ENCODE data around the gene LRP1B.

The LRP1B gene

GRCh38 chr2:140401056-140401455 is 1729.8 kb downstream of the LRP1B start:
- Mint-ChIP-seq H3K27me3 (no peaks in the 10 kb centered on the region), H3K9me3 (peaks cover 13 to 14% of the 10 kb centered on the region in 2 donors), H3K27ac (no peak overlapping the region)

GRCh38 chr2:140392824-140393223 is 1738.0 kb downstream of the LRP1B start:
- no peaks in the 10 kb centered on the region for H3K9me3 Mint-ChIP-seq
- no peak for DNase-seq
- no peaks in the 10 kb centered on the region for H3K27me3 Mint-ChIP-seq
- no peaks in the 10 kb centered on the region for H3K4me1 Mint-ChIP-seq
- H3K36me3 Mint-ChIP-seq: no peaks in the 10 kb centered on the region
- H3K4me3 Mint-ChIP-seq: no peak overlapping the region
- ATAC-seq (replicated peaks): no peak
- H3K27ac Mint-ChIP-seq: no peak overlapping the region

More at GRCh38 chr2:140401056-140401455, 1729.8 kb downstream of the LRP1B start:
- Mint-ChIP-seq H3K4me1 (no peaks in the 10 kb centered on the region), H3K36me3 (no peaks in the 10 kb centered on the region), H3K4me3 (no peak overlapping the region)
- ATAC-seq (replicated peaks): no peak
- no peak for DNase-seq

GRCh38 chr2:140384946-140385345 is 1745.9 kb downstream of the LRP1B start:
- no peaks in the 10 kb centered on the region for H3K36me3 Mint-ChIP-seq
- DNase-seq (no peak), ATAC-seq (replicated peaks) (no peak)
- no peak overlapping the region for H3K27ac Mint-ChIP-seq
- H3K4me3 Mint-ChIP-seq: no peak overlapping the region
- no peaks in the 10 kb centered on the region for H3K4me1 Mint-ChIP-seq
- H3K9me3 Mint-ChIP-seq: peaks cover 0 to 1% of the 10 kb centered on the region in 2 donors
- no peaks in the 10 kb centered on the region for H3K27me3 Mint-ChIP-seq

GRCh38 chr2:140383781-140384180 is 1747.0 kb downstream of the LRP1B start:
- no peak for DNase-seq
- Mint-ChIP-seq H3K27ac (no peak overlapping the region), H3K4me1 (no peaks in the 10 kb centered on the region), H3K4me3 (no peak overlapping the region), H3K36me3 (no peaks in the 10 kb centered on the region), H3K9me3 (peaks cover 0 to 1% of the 10 kb centered on the region in 2 donors), H3K27me3 (no peaks in the 10 kb centered on the region)
- no peak for ATAC-seq (replicated peaks)

GRCh38 chr2:140376686-140377085 is 1754.1 kb downstream of the LRP1B start:
- H3K36me3 Mint-ChIP-seq: no peaks in the 10 kb centered on the region
- H3K4me3 Mint-ChIP-seq: no peak overlapping the region

GRCh38 chr2:140363131-140363530 is 1767.7 kb downstream of the LRP1B start:
- Mint-ChIP-seq H3K27ac (no peak overlapping the region), H3K4me1 (no peaks in the 10 kb centered on the region), H3K36me3 (no peaks in the 10 kb centered on the region), H3K27me3 (no peaks in the 10 kb centered on the region), H3K9me3 (peaks cover 0 to 6% of the 10 kb centered on the region in 2 donors), H3K4me3 (no peak overlapping the region)
- DNase-seq (no peak), ATAC-seq (replicated peaks) (no peak)

More at GRCh38 chr2:140376686-140377085, 1754.1 kb downstream of the LRP1B start:
- DNase-seq: no peak
- Mint-ChIP-seq H3K27me3 (no peaks in the 10 kb centered on the region), H3K27ac (no peak overlapping the region), H3K9me3 (no peaks in the 10 kb centered on the region), H3K4me1 (no peaks in the 10 kb centered on the region)
- ATAC-seq (replicated peaks): no peak

GRCh38 chr2:140362361-140362760 is 1768.5 kb downstream of the LRP1B start:
- peaks cover 0 to 6% of the 10 kb centered on the region in 2 donors for H3K9me3 Mint-ChIP-seq
- DNase-seq (no peak), ATAC-seq (replicated peaks) (no peak)
- no peaks in the 10 kb centered on the region for H3K36me3 Mint-ChIP-seq
- H3K4me1 Mint-ChIP-seq: no peaks in the 10 kb centered on the region
- H3K27ac Mint-ChIP-seq: no peak overlapping the region
- H3K4me3 Mint-ChIP-seq: no peak overlapping the region
- no peaks in the 10 kb centered on the region for H3K27me3 Mint-ChIP-seq

- Mint-ChIP-seq H3K4me1 (no peaks in the 10 kb centered on the region), H3K4me3 (no peak overlapping the region), H3K27ac (no peak overlapping the region), H3K27me3 (no peaks in the 10 kb centered on the region), H3K36me3 (no peaks in the 10 kb centered on the region), H3K9me3 (no peaks in the 10 kb centered on the region)
- no peak for DNase-seq
- no peak for ATAC-seq (replicated peaks)
Measured at GRCh38 chr2:140359056-140359771, 1771.6 kb downstream of the LRP1B start.

- Mint-ChIP-seq H3K27me3 (no peaks in the 10 kb centered on the region), H3K9me3 (no peaks in the 10 kb centered on the region), H3K4me3 (no peak overlapping the region), H3K36me3 (no peaks in the 10 kb centered on the region), H3K4me1 (no peaks in the 10 kb centered on the region), H3K27ac (no peak overlapping the region)
- ATAC-seq (replicated peaks) (no peak), DNase-seq (no peak)
Measured at GRCh38 chr2:140356697-140357096, 1774.1 kb downstream of the LRP1B start.

GRCh38 chr2:140355511-140356090 is 1775.2 kb downstream of the LRP1B start:
- Mint-ChIP-seq H3K4me1 (no peaks in the 10 kb centered on the region), H3K4me3 (no peak overlapping the region), H3K27me3 (no peaks in the 10 kb centered on the region), H3K27ac (no peak overlapping the region), H3K36me3 (no peaks in the 10 kb centered on the region), H3K9me3 (no peaks in the 10 kb centered on the region)
- ATAC-seq (replicated peaks) (no peak), DNase-seq (no peak)

- H3K9me3 Mint-ChIP-seq: no peaks in the 10 kb centered on the region
- no peak overlapping the region for H3K4me3 Mint-ChIP-seq
- no peak overlapping the region for H3K27ac Mint-ChIP-seq
- DNase-seq (no peak), ATAC-seq (replicated peaks) (no peak)
- H3K36me3 Mint-ChIP-seq: no peaks in the 10 kb centered on the region
- H3K4me1 Mint-ChIP-seq: no peaks in the 10 kb centered on the region
- H3K27me3 Mint-ChIP-seq: no peaks in the 10 kb centered on the region
Measured at GRCh38 chr2:140354544-140354943, 1776.3 kb downstream of the LRP1B start.

- H3K27ac Mint-ChIP-seq: no peak overlapping the region
Measured at GRCh38 chr2:140353541-140353940, 1777.3 kb downstream of the LRP1B start.

GRCh38 chr2:140351692-140352091 is 1779.1 kb downstream of the LRP1B start:
- H3K27ac Mint-ChIP-seq: no peak overlapping the region
- no peaks in the 10 kb centered on the region for H3K9me3 Mint-ChIP-seq
- no peaks in the 10 kb centered on the region for H3K4me1 Mint-ChIP-seq
- DNase-seq: no peak
- H3K4me3 Mint-ChIP-seq: no peak overlapping the region
- H3K36me3 Mint-ChIP-seq: no peaks in the 10 kb centered on the region
- no peak for ATAC-seq (replicated peaks)
- no peaks in the 10 kb centered on the region for H3K27me3 Mint-ChIP-seq

More at GRCh38 chr2:140353541-140353940, 1777.3 kb downstream of the LRP1B start:
- no peak for DNase-seq
- Mint-ChIP-seq H3K27me3 (no peaks in the 10 kb centered on the region), H3K9me3 (no peaks in the 10 kb centered on the region), H3K4me3 (no peak overlapping the region), H3K4me1 (no peaks in the 10 kb centered on the region), H3K36me3 (no peaks in the 10 kb centered on the region)
- no peak for ATAC-seq (replicated peaks)

- H3K4me1 Mint-ChIP-seq: no peaks in the 10 kb centered on the region
- DNase-seq (no peak), ATAC-seq (replicated peaks) (no peak)
- no peak overlapping the region for H3K27ac Mint-ChIP-seq
- no peak overlapping the region for H3K4me3 Mint-ChIP-seq
- no peaks in the 10 kb centered on the region for H3K36me3 Mint-ChIP-seq
- H3K9me3 Mint-ChIP-seq: no peaks in the 10 kb centered on the region
- no peaks in the 10 kb centered on the region for H3K27me3 Mint-ChIP-seq
Measured at GRCh38 chr2:140349695-140350094, 1781.1 kb downstream of the LRP1B start.

- DNase-seq (no peak), ATAC-seq (replicated peaks) (no peak)
- Mint-ChIP-seq H3K27ac (no peak overlapping the region), H3K36me3 (no peaks in the 10 kb centered on the region), H3K4me1 (no peaks in the 10 kb centered on the region), H3K9me3 (no peaks in the 10 kb centered on the region), H3K4me3 (no peak overlapping the region), H3K27me3 (no peaks in the 10 kb centered on the region)
Measured at GRCh38 chr2:140348826-140349225, 1782.0 kb downstream of the LRP1B start.
